ENCODE results near the gene IFFO2.

DNA sequence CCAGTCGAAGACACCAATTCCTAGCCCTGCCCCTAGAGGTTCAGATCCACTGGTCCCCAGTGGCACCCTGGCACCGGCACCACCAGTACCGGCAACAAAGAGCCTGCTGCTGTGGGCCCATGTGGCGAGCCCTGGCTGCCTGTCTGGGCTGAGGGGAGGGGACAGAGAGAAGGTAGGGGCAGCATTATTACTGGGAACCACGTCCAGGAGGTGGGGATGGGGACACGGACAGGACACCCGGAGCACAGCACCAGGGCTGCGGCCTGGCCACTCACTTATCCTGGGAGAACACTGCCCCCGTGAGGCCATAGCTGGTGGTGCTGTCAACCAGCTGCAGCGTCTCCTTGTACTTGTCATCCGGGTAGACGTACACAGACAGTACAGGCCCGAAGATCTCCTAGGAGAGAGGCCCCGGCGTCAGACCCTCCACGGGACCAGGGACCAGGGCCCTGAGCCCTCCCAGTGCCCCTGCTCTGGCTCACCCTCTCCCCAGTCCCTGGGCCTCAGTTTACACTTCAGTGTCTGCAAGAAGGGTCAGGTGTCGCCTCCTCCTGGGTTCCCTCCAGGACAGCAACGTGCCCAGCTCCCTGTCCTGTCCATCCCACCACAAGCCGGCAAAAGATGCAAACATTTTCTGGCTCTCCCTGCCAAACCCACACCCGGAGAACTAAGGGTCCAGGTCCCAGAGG, 81.2 kb downstream of the IFFO2 start:
- TF ChIP-seq, protein P1, sequence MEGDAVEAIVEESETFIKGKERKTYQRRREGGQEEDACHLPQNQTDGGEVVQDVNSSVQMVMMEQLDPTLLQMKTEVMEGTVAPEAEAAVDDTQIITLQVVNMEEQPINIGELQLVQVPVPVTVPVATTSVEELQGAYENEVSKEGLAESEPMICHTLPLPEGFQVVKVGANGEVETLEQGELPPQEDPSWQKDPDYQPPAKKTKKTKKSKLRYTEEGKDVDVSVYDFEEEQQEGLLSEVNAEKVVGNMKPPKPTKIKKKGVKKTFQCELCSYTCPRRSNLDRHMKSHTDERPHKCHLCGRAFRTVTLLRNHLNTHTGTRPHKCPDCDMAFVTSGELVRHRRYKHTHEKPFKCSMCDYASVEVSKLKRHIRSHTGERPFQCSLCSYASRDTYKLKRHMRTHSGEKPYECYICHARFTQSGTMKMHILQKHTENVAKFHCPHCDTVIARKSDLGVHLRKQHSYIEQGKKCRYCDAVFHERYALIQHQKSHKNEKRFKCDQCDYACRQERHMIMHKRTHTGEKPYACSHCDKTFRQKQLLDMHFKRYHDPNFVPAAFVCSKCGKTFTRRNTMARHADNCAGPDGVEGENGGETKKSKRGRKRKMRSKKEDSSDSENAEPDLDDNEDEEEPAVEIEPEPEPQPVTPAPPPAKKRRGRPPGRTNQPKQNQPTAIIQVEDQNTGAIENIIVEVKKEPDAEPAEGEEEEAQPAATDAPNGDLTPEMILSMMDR (IDR thresholded peaks at IDR 0.05; ENCODE audit: low read length) = peak; percentile 76
- TF ChIP-seq EZH2 (IDR thresholded peaks at IDR 0.05; ENCODE audit: borderline replicate concordance, low read length) = no peak

Measured in OCI-LY1 (cell line).